Right lobe of liver (tissue), 4 donors: ENCODE results near the gene ACIN1.

Source experiments
- CTCF ChIP-seq, 4 donors: fragments of 200-600 bp in 3 of 4; fragments of 450-650 bp in 1 of 4; IDR thresholded peaks; one replicate each; pipeline versions ENCODE4 v1.5.1 to v1.8.0; 2016 to 2022; ENCODE audit warnings: antibody characterized with exemption in 4 of 4, mild to moderate bottlenecking in 2 of 4
- POLR2A ChIP-seq: fragments of 450-650 bp; IDR thresholded peaks from one replicate; pipeline ENCODE4 v1.6.1; 2017; ENCODE audit warnings: antibody characterized with exemption, mild to moderate bottlenecking
- donor health status: DM: no; HTN: no; CAD: no.
- donor health status: DM: no; HTN: no; CAD: no.
- donor health status: DM: no; HTN: yes; CAD: no.

GRCh38 chr14:23091294-23092225 lies 3.4 kb downstream of the ACIN1 start:
- no peak for TF ChIP-seq POLR2A
- TF ChIP-seq CTCF (IDR thresholded peaks at IDR 0.05) = no peak
